HG03103 (cell line): ENCODE results near the gene ODAD2.
"Not testable (repeated sequence)": the region's sequence is repeated elsewhere in the genome, so short reads cannot be mapped to it uniquely, and the experiment has no call there.

Source experiments
- ATAC-seq: cut with Tn5 transposase; IDR thresholded peaks from one replicate; pipeline ENCODE4 v1.9.1; 2021; ENCODE audit warnings: low read depth; ENCODE audit not compliant: unreplicated experiment

The ODAD2 gene

DNA sequence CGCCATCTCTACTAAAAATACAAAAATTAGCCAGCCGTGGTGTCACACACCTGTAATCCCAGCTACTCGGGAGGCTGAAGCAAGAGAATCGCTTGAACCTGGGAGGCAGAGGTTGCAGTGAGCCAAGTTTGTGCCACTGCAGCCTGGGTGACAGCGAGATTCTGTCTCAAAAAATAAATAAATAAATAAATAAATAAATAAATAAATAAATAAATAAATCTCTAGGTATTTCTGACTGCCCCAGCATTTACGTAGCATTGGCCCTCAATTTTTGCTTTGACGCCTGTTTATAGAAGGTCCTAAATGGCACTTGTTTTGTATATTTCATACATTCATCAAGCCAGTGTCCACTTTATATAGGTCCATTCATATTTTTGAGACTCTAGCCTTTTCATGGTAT lies 28.9 kb downstream of the ODAD2 start:
- ATAC-seq = not testable (repeated sequence)

DNA sequence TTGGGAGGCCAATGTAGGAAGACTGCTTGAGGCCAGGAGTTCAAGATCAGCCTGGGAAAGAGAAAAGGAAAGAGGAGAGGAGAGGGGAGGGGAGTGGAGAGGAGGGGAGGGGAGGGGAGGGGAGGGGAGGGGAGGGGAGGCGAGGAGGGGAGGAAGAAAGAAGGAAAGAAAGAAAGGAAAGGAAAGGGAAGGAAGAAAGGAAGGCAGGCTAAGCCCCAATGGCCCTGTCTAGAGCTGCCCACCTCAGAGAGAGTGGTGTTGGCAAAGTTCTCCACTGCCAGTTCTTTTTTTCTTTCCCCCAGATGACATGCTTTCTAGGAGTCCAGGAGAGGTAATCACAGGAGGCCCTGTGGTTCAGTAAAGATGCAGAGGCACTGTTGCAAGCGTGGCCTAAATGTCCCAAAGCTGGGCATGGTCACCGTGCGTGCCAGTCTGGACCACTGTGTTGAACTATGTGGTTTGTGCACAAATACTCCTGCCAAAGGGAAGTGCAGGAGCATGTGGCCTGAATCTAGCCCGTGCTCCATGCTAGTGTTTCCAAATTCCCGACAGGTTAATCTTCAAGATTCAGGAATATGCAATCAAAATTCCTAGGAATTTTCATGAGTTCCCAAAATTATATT lies 39.7 kb downstream of the ODAD2 start:
- no peak for ATAC-seq

DNA sequence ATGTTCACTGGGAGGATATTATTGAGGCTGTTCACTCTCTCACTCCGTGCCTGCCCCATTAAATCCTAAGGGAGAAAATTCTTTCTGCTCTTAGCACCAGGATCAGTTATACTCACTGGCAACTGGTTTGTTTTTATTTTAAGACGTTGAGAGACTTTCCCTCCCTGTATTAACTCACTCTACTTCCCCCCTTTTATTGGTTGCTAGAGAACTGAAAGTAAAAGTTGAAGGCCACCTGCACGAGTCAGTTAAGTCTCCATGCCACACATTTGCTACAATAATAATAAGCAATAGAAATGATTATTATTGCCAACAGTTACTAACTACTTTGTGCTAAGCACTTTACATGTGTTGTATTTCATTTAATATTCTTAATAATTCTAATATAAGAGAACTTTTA lies 40.5 kb downstream of the ODAD2 start:
- peak; percentile 83 for ATAC-seq

DNA sequence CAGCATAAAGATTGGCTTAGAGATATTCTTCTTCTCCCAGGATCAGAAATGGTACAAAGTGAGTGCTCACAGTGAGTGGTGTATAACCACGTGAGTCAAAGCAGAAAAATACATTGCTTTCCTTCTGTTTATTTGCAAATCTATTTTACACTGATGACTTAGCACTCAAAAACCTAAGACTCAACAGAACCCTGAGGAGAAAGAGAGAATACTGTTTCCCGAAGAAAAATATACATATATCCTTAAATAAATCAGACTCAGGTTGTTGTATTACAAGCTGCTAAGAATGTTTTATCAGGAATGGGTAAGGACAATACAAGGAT lies 48.7 kb downstream of the ODAD2 start:
- no peak for ATAC-seq

DNA sequence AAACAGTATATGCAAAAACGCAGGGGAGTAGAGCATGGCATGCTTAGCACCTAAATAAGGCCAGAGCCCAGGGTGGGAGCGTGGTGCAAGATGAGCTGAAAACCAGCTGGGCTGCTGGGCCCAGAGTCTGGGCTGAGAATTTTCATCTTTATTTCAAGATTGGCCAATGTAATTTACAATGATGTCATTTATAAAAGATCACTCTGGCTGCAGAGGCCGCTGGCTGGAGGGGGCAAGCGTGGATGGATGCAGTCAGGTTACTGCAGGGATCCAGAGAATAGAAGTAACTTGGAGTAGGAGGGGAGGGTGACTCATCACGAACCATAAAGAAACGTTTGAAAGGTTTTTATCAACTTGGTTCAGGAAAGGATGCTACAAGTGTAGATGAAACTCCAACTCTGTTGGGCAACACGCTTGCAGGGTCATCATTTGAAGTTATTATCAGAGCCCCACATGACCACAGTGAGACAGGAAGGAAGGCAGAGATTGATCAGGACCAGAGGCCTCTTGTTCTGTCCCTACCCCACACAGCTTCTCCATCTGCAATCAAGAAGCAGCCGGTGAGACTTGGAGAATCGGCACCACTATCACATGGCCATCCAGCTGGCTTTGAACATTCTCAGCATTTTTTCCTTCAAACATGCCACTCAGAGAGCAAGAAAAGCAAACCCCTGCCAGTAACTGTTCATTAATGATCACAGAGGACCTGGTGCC lies 49.2 kb downstream of the ODAD2 start:
- no peak for ATAC-seq

DNA sequence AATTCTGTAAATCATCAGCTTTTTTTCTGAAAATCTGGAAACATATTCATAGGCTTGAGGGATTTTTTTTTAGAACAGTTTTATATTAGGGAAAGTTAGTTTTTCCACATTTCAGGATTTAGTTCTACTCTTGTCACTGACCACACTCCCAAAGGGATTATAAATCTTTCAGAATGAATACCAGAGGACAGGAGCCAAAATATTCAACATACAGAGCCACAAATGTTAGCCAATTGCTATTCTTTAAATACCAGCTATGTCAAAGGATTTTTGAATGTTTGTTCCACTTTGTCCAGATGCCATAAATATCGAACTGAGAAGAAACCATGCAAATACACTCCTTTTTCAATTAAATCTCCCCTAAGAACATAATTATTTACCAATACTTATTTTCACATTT lies 50.7 kb downstream of the ODAD2 start:
- no peak for ATAC-seq

DNA sequence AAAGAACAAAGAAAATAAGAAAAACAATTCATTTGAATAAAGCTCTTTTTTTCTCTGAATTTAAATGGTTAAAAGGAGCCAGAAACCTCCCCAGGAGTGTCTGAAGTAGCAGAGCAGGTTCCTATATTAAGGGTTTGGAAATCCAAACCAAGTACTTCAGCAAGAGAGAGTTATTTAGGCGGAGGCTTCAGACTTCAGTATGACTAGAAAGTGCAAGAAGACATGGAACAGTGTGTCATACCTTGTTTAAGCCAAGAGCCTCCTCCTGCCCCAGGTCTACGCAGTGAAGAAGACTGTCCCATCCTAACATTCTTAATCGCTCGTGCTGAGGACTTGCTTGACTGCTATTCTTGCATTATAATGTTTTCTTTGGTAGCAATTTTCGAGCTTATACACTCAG lies 51.3 kb downstream of the ODAD2 start:
- no peak for ATAC-seq

DNA sequence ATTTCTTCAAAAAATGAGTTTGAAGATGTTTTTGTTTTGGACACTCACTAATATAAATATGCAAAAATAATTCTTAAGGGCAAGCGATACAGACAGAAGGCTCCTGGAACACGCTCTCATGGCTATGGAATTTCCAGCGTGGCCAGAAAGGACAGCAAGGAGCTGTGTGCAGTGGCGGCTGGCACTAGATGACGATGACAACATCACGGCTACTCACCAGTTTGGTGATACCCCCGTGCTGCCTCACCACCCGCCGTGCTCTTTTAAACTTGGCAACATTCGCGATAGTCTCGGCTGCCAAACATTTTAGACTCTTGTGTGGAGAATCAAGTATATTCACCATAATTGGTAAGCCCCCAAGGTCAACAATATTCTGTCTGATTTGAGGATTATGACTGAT lies 54.9 kb downstream of the ODAD2 start:
- no peak for ATAC-seq

DNA sequence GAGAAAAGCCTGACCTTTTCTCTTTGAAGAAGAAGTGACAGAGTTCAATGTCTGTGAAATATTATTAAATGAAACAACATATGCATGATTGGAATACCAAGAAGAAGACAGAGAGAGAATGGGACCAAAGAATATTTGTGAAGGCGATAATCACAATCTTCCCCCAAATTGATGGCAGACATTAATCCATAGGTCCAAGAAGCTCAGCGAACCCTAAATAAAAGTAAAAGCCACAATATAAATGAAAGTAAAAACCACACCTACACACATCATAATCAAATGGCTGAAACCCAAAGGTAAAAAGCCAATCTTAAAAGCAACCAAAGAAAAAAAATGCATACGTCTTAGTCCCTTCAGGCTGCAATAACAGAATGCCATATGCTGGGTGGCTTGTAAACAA lies 84.0 kb downstream of the ODAD2 start:
- ATAC-seq = no peak

DNA sequence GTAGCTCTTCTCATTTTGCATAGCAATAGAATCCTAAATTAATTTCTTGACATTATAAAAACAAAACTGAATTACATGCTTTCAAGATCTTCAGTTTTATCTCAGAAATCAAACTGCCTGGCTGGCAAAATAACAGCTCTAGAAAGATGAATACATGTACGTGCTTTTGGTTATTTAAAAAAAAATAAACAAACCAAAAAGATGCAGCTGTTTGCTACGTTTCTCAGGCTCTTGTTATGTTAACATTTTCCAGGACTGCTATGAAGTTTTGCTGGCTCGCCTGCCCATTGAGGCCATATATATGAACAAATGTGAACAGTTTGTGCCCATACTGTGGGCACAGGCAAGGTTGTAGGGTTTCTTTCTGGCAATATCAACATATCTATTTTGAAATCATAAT lies 86.6 kb downstream of the ODAD2 start:
- ATAC-seq = no peak

DNA sequence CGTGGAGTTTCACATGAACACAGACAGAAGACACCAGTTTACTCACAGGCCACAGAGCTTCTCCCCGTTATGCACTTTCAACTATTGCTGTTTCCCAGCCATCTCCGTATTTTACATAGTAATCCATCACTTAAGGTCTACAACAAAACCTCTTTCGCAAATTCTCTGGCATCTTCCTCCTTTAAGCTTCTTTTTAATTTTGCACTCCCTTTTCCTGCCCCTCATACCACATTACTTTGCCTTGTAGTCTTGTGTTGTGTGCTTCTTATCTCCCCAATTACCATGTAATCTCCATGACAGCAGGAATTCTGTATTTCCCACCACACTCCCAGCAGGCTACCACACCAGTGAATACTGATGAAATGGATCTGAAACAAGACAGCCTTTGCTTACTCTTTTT lies 87.3 kb downstream of the ODAD2 start:
- no peak for ATAC-seq

DNA sequence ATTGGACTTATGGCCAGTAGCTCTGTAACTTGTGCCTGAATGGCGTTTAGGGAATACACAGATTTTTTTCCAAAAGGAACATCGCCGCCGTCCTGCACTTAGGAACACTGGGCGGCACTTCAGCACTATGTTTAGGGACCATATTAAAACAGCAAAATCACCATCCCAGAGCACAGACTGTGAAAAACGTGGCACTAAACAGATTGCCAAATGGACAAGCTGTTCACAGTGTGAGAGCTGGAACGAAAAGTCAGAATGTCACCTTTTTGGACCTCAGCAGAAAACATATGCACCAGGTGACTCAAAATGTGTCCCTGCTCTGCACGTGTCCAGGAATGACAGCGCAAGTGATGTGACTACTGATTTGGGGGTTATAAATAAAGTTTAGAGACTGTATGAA lies 87.9 kb downstream of the ODAD2 start:
- ATAC-seq = no peak

DNA sequence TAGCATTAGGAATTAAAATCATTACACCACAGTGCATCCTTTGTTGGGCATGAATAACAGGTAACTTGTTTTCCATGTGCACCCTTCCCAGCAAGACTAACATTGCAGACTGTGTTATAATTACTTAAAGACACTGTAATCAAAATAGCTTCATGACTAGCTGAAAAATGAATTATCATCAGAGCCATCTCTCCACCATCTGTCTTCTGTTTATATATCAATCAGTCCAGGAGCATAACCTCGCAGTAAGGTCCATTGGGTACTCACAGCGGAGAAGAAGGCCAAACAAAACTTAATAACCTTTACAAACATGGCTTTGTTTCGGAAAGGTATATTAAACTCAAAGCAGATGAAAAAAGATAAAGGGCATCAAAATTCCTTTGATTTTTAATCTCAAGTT lies 90.6 kb downstream of the ODAD2 start:
- ATAC-seq = no peak

DNA sequence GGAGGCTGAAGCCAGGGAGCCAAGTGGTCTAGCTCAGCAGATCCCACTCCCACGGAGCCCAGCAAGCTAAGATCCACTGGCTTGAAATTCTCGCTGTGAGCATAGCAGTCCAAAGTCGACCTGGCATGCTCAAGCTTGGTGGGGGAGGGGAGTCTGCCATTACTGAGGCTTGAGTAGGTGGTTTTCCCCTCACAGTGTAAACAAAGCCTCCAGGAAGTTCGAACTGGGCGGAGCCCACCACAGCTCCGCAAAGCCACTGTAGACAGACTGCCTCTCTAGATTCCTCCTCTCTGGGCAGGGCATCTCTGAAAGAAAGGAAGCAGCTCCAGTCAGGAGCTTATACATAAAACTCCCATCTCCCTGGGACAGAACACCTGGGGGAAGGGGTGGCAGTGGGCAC lies 99.4 kb downstream of the ODAD2 start:
- ATAC-seq = not testable (repeated sequence)

DNA sequence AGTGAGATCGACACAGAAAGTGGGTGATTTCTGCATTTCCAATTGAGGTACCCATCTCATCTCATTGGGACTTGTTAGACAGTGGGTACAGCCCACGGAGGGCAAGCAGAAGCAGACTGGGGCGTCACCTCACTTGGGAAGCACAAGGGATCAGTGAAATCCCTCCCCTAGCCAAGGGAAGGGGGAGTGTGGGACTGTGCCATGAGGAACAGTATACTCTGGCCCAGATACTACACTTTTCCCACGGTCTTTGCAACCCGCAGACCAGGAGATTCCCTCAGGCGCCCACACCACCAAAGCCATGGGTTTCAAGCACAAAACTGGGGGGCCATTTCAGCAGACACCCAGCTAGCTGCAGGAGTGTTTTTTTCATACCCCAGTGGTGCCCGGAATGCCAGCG lies 99.8 kb downstream of the ODAD2 start:
- no peak for ATAC-seq

DNA sequence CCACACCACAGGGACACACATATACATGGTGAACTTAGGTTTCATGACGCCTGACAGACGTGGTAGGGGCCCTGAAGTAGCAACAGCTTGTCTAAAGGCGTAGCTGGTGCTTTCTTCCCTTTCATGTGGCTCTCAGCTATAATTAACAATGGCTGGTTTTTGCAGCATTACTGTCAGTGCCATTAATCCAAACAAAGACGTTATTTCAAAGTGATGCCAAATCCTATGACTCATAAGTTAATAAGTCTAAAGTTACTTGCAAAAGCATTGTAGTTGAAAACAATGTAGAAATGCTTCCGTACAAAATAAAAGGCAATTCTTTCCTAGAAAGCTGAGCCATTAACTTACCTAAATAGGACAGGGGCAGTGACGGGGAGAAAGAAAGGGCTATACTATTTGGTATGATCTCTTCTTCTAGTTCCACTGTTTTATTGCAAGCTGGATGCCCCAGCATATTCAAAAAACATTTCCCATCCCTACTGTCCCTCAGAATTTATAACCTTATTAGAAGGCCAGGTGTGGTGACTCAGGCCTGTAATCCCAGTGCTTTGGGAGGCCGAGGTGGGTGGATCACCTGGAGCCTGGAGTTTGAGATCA lies 105.4 kb downstream of the ODAD2 start:
- ATAC-seq = no peak

DNA sequence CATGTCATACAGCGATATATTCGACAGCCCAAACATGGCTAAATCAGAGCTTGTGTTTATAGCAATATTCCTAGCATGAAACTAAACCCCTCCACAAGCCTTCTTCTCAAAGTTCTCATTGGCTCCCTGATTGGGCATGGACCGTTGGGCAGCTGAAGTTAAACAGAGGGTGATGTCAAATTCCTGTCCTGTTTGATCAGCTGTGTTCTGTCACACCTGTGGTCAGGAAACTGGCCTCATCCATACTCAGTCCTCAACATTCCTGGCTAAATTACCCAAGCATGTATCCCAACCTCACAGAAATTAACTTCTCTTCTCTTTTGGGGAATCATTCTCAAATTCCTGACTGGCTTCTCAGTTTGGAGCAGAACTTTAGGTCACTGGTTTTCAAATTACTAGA lies 107.9 kb downstream of the ODAD2 start:
- no peak for ATAC-seq

DNA sequence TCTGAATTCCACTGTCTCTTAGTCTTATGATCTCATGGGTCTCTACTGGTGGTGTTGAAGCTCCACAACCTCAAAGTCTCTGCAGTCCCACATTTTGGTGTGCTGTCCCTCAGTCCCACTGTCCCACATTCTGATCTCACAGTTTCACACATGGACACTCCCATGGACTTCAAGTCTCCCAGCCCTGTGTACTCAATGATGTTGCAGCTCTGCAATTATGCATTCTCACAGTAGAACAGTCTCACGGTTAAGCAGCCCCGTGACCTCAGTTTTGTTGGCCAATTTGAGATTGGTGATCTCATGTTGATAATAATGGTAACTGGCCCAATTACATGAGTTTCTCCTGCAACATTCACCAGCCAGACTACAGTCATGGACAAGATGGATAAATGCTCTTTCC lies 109.4 kb downstream of the ODAD2 start:
- no peak for ATAC-seq

DNA sequence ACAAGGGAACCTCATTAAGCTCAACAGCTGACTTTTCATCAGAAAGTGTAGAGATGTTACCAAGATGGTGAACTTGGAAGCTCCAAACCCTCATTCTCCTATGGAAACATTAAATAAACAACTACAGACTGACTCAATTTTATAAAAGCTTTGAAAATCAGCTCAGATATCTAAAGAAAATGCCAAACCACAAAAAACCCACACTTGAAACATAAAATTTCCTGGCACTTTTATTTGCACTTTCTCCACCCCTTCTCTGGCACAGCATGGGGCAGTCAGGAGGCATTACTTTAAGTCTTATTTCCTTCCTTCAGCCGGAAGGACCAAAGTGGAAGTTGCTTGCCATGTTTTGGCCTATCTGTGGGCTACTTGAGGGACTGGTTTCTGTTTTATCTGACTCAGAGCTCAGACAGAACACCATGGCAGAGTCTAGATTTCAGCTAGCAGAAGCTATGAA lies 114.7 kb downstream of the ODAD2 start:
- ATAC-seq = no peak

DNA sequence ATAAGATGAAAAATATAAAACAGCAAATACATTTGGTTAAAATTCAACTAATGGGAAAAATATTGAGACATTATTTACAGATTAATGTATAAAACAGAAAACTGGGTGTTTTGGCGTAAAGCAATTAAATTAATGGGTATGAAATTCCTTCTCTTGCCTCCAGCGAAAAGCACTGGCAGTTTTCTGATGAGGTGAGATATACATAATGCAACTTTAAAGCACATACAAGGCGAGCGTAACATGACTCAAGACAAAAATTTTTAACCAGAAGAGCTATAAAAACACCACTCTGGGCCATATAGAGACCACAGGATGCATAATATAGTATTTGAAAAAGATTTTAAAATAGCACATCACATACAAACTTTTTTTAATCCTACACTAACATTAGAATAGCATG lies 120.6 kb downstream of the ODAD2 start:
- no peak for ATAC-seq

DNA sequence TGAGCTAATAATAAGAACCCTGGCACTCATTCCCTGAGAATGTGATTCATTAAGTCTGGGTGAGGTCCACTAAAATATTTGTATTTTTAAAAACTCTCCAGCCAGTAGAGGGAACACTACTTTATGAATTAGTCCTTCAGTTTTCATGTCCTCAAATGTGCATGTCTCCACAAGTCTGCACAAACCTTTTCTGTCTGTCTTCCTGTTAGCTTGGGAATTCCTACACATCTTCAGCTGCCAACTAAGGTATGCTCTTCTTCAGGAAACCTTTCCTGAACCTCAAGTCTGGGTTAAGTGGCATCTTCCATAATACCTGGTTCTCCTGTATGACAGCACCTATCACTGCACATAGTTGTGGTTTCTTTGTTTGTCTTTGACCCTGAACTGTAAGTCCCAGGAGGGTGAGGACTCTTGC lies 133.7 kb downstream of the ODAD2 start:
- ATAC-seq = no peak

DNA sequence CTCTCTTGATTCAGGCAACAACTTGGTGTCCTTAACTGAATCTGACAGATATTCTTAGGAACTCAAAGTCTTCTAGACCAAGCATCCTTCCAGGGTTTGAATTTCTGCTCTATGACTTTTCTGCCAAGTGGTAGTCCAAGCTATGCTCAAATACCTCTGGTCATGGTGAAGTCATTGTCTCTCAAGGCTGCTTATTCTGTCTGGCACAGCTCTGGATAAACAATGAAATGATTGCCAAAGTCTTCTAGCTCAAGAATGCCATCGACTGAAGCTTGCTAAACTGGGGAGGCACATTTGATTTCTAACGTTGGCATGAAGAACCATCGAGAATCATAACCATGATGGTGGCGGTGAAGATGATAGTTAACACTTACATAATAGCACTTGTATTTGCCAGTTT lies 137.1 kb downstream of the ODAD2 start:
- ATAC-seq = no peak
